ENCODE measurements around the gene EN1. TPM values are rescaled to one million over a fixed set of nuclear protein-coding genes. Genes with fewer than 3 reads are reported as not detected.

Gene EN1
- polyA plus RNA-seq, 4 donors = not detected

DNA sequence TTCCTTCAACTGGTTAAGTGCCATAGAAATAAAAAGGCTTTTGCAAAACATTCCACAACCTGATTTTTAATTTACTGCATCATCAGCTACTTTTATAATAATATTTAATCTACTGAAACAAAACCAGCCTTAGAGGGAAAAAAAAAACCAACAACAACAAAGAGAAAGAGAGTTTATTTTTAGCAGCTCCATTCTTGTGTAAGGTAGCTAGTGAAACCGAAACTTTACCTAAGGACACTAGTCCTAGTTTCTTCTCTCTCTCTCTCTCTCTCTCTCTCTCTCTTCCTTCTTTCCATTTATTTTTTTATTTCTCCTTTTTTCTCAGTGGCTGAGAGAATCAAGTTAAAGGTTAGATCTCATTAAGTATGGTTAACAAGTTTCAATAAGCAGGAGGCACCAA, 21.4 kb downstream of the EN1 start:
- FAIRE-seq (no peak), DNase-seq (no peak)
- H3K4me1 ChIP-seq (ENCODE audit: control insufficient read depth in 3 of 3, insufficient read depth in 2 of 3, low read depth in 1 of 3, low read length in 2 of 3) = no peaks in the 10 kb centered on the region
- H3K9me3 ChIP-seq (ENCODE audit: control insufficient read depth in 2 of 2, insufficient read depth in 1 of 2, low read depth in 1 of 2, low read length in 1 of 2) = no peaks in the 10 kb centered on the region
- no peak overlapping the region for H3K27ac ChIP-seq (ENCODE audit: low read depth in 1 of 3, low read length in 2 of 3)
- no peaks in the 10 kb centered on the region for H3K36me3 ChIP-seq (ENCODE audit: control insufficient read depth in 3 of 3, insufficient read depth in 2 of 3, low read depth in 1 of 3, low read length in 3 of 3)
- H3K27me3 ChIP-seq (ENCODE audit: control insufficient read depth in 3 of 3, insufficient read depth in 3 of 3, low read length in 3 of 3) = peaks cover 2 to 62% (median 12%) of the 10 kb centered on the region in 3 donors
- H3K4me3 ChIP-seq (ENCODE audit: low read depth in 1 of 3, low read length in 3 of 3) = no peak overlapping the region
- WGBS, 3 donors = 21 to 43% (median 29%) methylated on average over 1 of the region's 1 CpG

DNA sequence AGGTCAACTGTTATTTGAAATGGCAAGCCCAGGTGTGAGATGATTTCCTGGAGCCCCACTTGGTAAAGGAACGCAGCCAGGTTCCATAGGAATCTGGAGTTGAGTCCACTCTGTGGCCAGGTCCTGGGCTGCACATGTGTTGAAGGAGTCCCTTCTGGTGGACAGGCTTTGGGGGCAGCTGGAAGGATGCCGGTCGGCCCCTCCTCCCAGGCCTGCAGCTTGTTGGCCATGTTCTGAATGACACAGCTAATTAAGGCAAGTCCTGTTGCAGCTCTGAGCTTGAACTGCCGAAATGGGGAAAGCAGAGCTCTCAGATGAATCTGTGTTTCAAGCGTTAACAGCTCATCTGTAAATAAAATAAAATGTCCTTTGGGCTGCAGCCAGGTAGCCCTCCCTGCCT, 23.8 kb downstream of the EN1 start:
- no peak overlapping the region for H3K4me3 ChIP-seq (ENCODE audit: low read depth in 1 of 3, low read length in 3 of 3)
- H3K27ac ChIP-seq (ENCODE audit: low read depth in 1 of 3, low read length in 2 of 3) = no peak overlapping the region
- no peaks in the 10 kb centered on the region for H3K9me3 ChIP-seq (ENCODE audit: control insufficient read depth in 2 of 2, insufficient read depth in 1 of 2, low read depth in 1 of 2, low read length in 1 of 2)
- no peaks in the 10 kb centered on the region for H3K36me3 ChIP-seq (ENCODE audit: control insufficient read depth in 3 of 3, insufficient read depth in 2 of 3, low read depth in 1 of 3, low read length in 3 of 3)
- FAIRE-seq = no peak
- H3K27me3 ChIP-seq (ENCODE audit: control insufficient read depth in 3 of 3, insufficient read depth in 3 of 3, low read length in 3 of 3) = peaks cover 2 to 61% (median 9%) of the 10 kb centered on the region in 3 donors
- DNase-seq = no peak
- 52 to 60% (median 56%) methylated on average over 5 of the region's 5 CpGs for WGBS, 3 donors
- H3K4me1 ChIP-seq (ENCODE audit: control insufficient read depth in 3 of 3, insufficient read depth in 2 of 3, low read depth in 1 of 3, low read length in 2 of 3) = no peaks in the 10 kb centered on the region

DNA sequence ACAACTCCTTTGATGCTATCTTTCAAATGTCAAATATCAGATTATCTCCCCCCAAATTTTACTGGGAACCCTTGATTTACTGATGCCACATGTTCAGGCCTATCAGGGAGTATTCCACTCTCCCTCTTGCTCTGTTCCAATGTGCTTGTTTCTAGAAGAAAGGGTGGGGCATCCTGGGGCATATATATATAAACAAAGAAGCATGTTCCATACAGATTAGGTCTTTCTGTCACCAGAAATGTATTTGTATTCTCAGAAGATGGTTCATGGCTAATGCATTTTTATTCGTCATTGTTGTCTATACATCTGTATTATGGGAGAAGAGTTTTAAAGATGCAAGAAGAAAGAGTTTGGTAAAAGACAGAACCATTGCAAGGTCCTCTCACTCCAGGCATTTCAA, 24.9 kb downstream of the EN1 start:
- WGBS, 3 donors = 0 to 50% (median 36%) methylated on average over 1 of the region's 1 CpG
- Histone ChIP-seq H3K4me3 (ENCODE audit: low read depth in 1 of 3, low read length in 3 of 3) (no peak overlapping the region), H3K27me3 (ENCODE audit: control insufficient read depth in 3 of 3, insufficient read depth in 3 of 3, low read length in 3 of 3) (peaks cover 2 to 63% (median 7%) of the 10 kb centered on the region in 3 donors), H3K9me3 (ENCODE audit: control insufficient read depth in 2 of 2, insufficient read depth in 1 of 2, low read depth in 1 of 2, low read length in 1 of 2) (no peaks in the 10 kb centered on the region), H3K4me1 (ENCODE audit: control insufficient read depth in 3 of 3, insufficient read depth in 2 of 3, low read depth in 1 of 3, low read length in 2 of 3) (no peaks in the 10 kb centered on the region), H3K36me3 (ENCODE audit: control insufficient read depth in 3 of 3, insufficient read depth in 2 of 3, low read depth in 1 of 3, low read length in 3 of 3) (no peaks in the 10 kb centered on the region), H3K27ac (ENCODE audit: low read depth in 1 of 3, low read length in 2 of 3) (no peak overlapping the region)
- no peak for DNase-seq
- FAIRE-seq = no peak

DNA sequence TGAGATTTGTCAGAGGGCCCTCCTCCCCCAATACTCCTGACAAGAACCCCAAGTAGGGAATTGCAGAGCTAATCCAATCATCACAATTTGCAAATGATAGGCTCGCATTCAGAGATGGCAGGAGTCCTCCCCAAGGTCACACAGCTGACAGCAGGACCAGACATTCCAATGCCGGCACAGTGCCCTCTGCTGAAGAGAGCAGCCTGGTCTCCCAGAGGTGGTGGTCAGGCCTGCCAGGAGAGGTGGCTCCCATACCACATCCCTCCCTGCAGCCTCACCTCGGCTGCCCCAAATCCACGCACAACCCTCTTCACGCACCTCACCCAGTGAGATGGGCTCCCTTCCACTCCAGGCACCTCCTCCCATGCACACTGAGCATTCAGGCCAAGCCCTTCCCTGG, 25.4 kb downstream of the EN1 start:
- Histone ChIP-seq H3K4me1 (ENCODE audit: control insufficient read depth in 3 of 3, insufficient read depth in 2 of 3, low read depth in 1 of 3, low read length in 2 of 3) (no peaks in the 10 kb centered on the region), H3K9me3 (ENCODE audit: control insufficient read depth in 2 of 2, insufficient read depth in 1 of 2, low read depth in 1 of 2, low read length in 1 of 2) (no peaks in the 10 kb centered on the region), H3K4me3 (ENCODE audit: low read depth in 1 of 3, low read length in 3 of 3) (no peak overlapping the region), H3K36me3 (ENCODE audit: control insufficient read depth in 3 of 3, insufficient read depth in 2 of 3, low read depth in 1 of 3, low read length in 3 of 3) (no peaks in the 10 kb centered on the region), H3K27ac (ENCODE audit: low read depth in 1 of 3, low read length in 2 of 3) (no peak overlapping the region), H3K27me3 (ENCODE audit: control insufficient read depth in 3 of 3, insufficient read depth in 3 of 3, low read length in 3 of 3) (peaks cover 2 to 60% (median 7%) of the 10 kb centered on the region in 3 donors)
- DNase-seq (no peak), FAIRE-seq (no peak)
- WGBS, 3 donors = 59 to 72% (median 72%) methylated on average over 5 of the region's 5 CpGs

DNA sequence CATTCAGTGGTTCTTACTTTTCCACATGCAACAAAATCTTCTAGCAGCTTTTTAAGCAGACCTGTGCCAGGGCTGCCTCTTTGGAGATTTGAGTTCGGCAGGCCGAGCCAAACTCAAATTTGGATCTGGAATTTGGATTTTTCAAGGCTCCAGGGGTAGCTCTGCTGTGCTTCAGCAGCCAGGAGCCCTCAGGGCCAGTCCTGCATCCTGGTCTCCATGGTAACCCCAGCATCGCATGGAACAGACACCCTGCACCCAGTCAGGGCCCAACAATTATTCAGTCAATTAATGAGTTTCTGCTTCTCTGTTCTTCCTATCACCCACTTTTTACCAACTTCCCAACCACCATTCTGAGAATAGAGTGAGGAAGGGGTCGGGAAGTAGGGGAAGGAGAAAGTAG, 30.0 kb downstream of the EN1 start:
- DNase-seq (no peak), FAIRE-seq (no peak)
- whole genome bisulfite sequencing, 3 donors = 63 to 68% (median 67%) methylated on average over 4 of the region's 4 CpGs
- Histone ChIP-seq H3K27me3 (ENCODE audit: control insufficient read depth in 3 of 3, insufficient read depth in 3 of 3, low read length in 3 of 3) (peaks cover 0 to 70% (median 16%) of the 10 kb centered on the region in 3 donors), H3K4me1 (ENCODE audit: control insufficient read depth in 3 of 3, insufficient read depth in 2 of 3, low read depth in 1 of 3, low read length in 2 of 3) (no peaks in the 10 kb centered on the region), H3K4me3 (ENCODE audit: low read depth in 1 of 3, low read length in 3 of 3) (no peak overlapping the region), H3K27ac (ENCODE audit: low read depth in 1 of 3, low read length in 2 of 3) (no peak overlapping the region), H3K9me3 (ENCODE audit: control insufficient read depth in 2 of 2, insufficient read depth in 1 of 2, low read depth in 1 of 2, low read length in 1 of 2) (no peaks in the 10 kb centered on the region), H3K36me3 (ENCODE audit: control insufficient read depth in 3 of 3, insufficient read depth in 2 of 3, low read depth in 1 of 3, low read length in 3 of 3) (no peaks in the 10 kb centered on the region)

DNA sequence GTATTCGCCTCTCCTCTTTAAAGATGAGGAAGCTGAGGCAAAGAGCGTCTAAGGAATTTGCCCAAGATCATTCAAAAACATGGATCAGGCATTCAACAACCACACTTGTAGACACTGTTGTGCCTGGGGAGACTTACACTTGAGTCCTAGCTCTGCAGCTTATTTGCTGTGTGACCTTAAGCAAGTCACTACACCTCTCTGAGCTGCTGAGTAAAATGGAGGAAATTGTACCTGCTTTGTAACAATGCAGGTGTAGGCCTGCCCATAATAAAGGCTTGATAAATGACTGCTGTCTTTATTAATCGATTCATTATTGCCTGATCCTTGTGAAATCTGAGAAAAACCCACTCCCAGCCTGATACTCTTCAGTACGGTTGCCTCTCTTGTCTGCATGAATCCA, 30.8 kb downstream of the EN1 start:
- DNase-seq = no peak
- whole genome bisulfite sequencing, 3 donors = 78 to 83% (median 79%) methylated on average over 4 of the region's 4 CpGs
- no peaks in the 10 kb centered on the region for H3K9me3 ChIP-seq (ENCODE audit: control insufficient read depth in 2 of 2, insufficient read depth in 1 of 2, low read depth in 1 of 2, low read length in 1 of 2)
- no peak overlapping the region for H3K27ac ChIP-seq (ENCODE audit: low read depth in 1 of 3, low read length in 2 of 3)
- no peaks in the 10 kb centered on the region for H3K4me1 ChIP-seq (ENCODE audit: control insufficient read depth in 3 of 3, insufficient read depth in 2 of 3, low read depth in 1 of 3, low read length in 2 of 3)
- no peaks in the 10 kb centered on the region for H3K36me3 ChIP-seq (ENCODE audit: control insufficient read depth in 3 of 3, insufficient read depth in 2 of 3, low read depth in 1 of 3, low read length in 3 of 3)
- H3K27me3 ChIP-seq (ENCODE audit: control insufficient read depth in 3 of 3, insufficient read depth in 3 of 3, low read length in 3 of 3) = peaks cover 0 to 69% (median 19%) of the 10 kb centered on the region in 3 donors
- no peak overlapping the region for H3K4me3 ChIP-seq (ENCODE audit: low read depth in 1 of 3, low read length in 3 of 3)
- no peak for FAIRE-seq

DNA sequence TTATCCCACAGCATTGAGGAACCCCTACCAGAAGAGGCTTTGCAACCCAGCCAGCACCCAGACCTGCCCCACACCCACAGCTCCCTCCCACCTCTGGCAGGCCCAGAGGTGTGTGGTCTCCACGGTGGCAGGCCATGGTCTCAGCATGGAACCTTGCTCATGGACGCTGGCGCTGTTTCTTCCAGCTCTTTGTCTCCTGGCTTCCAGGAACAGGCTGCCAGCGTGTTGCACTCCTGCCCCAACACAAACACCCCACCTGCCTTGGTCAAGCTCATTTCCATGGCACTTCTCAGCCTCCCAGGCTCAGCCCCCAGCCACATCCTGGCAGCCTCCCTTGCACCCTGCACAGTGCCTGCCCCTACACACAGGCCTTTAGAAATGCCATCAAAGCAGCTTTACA, 31.7 kb downstream of the EN1 start:
- Histone ChIP-seq H3K4me1 (ENCODE audit: control insufficient read depth in 3 of 3, insufficient read depth in 2 of 3, low read depth in 1 of 3, low read length in 2 of 3) (no peaks in the 10 kb centered on the region), H3K27me3 (ENCODE audit: control insufficient read depth in 3 of 3, insufficient read depth in 3 of 3, low read length in 3 of 3) (peaks cover 0 to 69% (median 21%) of the 10 kb centered on the region in 3 donors), H3K27ac (ENCODE audit: low read depth in 1 of 3, low read length in 2 of 3) (no peak overlapping the region), H3K9me3 (ENCODE audit: control insufficient read depth in 2 of 2, insufficient read depth in 1 of 2, low read depth in 1 of 2, low read length in 1 of 2) (no peaks in the 10 kb centered on the region), H3K4me3 (ENCODE audit: low read depth in 1 of 3, low read length in 3 of 3) (no peak overlapping the region), H3K36me3 (ENCODE audit: control insufficient read depth in 3 of 3, insufficient read depth in 2 of 3, low read depth in 1 of 3, low read length in 3 of 3) (no peaks in the 10 kb centered on the region)
- 60 to 68% (median 66%) methylated on average over 4 of the region's 4 CpGs for WGBS, 3 donors
- FAIRE-seq (no peak), DNase-seq (no peak)

DNA sequence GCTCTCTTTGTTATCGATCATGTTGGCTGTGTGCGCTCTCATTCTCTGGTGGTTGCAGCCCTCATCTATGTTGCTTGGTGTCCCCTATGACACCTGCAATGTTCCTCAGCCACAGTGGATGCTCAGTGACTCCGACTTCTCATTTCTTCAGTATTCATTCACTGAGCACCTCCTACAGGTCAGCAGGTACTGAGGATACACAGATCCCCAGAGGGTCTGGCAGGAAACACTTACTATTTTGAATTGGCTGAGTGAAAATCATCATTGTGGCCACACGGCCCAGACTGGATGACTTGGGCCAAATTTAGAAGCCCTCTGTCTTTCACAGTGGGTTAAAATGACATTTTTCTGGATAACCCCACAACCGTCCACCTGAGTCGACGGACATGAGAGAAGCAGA, 32.1 kb downstream of the EN1 start:
- Histone ChIP-seq H3K27ac (ENCODE audit: low read depth in 1 of 3, low read length in 2 of 3) (no peak overlapping the region), H3K27me3 (ENCODE audit: control insufficient read depth in 3 of 3, insufficient read depth in 3 of 3, low read length in 3 of 3) (peaks cover 0 to 72% (median 25%) of the 10 kb centered on the region in 3 donors), H3K4me1 (ENCODE audit: control insufficient read depth in 3 of 3, insufficient read depth in 2 of 3, low read depth in 1 of 3, low read length in 2 of 3) (no peaks in the 10 kb centered on the region), H3K36me3 (ENCODE audit: control insufficient read depth in 3 of 3, insufficient read depth in 2 of 3, low read depth in 1 of 3, low read length in 3 of 3) (no peaks in the 10 kb centered on the region), H3K9me3 (ENCODE audit: control insufficient read depth in 2 of 2, insufficient read depth in 1 of 2, low read depth in 1 of 2, low read length in 1 of 2) (no peaks in the 10 kb centered on the region), H3K4me3 (ENCODE audit: low read depth in 1 of 3, low read length in 3 of 3) (no peak overlapping the region)
- DNase-seq (no peak), FAIRE-seq (no peak)
- 81 to 87% (median 85%) methylated on average over 7 of the region's 7 CpGs for WGBS, 3 donors

DNA sequence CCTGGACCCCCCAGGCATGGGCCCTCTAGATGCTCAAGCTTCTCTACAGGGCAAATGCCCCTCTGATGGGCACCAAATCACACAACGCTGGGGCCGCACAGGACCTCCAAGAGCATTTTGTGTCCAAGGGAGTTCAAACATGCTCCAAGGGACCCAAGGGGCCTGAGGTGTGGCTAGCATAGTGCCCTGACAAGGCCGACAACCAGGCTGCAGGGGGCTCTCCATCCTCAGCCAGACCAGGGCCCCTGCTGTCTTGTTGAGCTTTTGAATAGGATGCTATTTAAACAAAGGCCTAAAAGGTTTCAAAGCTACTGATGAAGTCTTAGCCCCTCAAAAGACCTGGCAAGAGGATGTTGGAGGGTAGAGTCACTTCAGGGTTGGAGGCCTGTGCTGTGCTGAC, 33.1 kb downstream of the EN1 start:
- no peak overlapping the region for H3K4me3 ChIP-seq (ENCODE audit: low read depth in 1 of 3, low read length in 3 of 3)
- no peaks in the 10 kb centered on the region for H3K9me3 ChIP-seq (ENCODE audit: control insufficient read depth in 2 of 2, insufficient read depth in 1 of 2, low read depth in 1 of 2, low read length in 1 of 2)
- H3K4me1 ChIP-seq (ENCODE audit: control insufficient read depth in 3 of 3, insufficient read depth in 2 of 3, low read depth in 1 of 3, low read length in 2 of 3) = no peaks in the 10 kb centered on the region
- no peak overlapping the region for H3K27ac ChIP-seq (ENCODE audit: low read depth in 1 of 3, low read length in 2 of 3)
- peaks cover 0 to 70% (median 26%) of the 10 kb centered on the region in 3 donors for H3K27me3 ChIP-seq (ENCODE audit: control insufficient read depth in 3 of 3, insufficient read depth in 3 of 3, low read length in 3 of 3)
- DNase-seq = no peak
- 74 to 83% (median 83%) methylated on average over 3 of the region's 3 CpGs for WGBS, 3 donors
- H3K36me3 ChIP-seq (ENCODE audit: control insufficient read depth in 3 of 3, insufficient read depth in 2 of 3, low read depth in 1 of 3, low read length in 3 of 3) = no peaks in the 10 kb centered on the region
- no peak for FAIRE-seq

Measured in small intestine (tissue), 7 donors.